ENCODE results near the gene SMG6.
"Not testable (repeated sequence)": the region's sequence is repeated elsewhere in the genome, so short reads cannot be mapped to it uniquely, and the experiment has no call there.

SMG6 gene

DNA sequence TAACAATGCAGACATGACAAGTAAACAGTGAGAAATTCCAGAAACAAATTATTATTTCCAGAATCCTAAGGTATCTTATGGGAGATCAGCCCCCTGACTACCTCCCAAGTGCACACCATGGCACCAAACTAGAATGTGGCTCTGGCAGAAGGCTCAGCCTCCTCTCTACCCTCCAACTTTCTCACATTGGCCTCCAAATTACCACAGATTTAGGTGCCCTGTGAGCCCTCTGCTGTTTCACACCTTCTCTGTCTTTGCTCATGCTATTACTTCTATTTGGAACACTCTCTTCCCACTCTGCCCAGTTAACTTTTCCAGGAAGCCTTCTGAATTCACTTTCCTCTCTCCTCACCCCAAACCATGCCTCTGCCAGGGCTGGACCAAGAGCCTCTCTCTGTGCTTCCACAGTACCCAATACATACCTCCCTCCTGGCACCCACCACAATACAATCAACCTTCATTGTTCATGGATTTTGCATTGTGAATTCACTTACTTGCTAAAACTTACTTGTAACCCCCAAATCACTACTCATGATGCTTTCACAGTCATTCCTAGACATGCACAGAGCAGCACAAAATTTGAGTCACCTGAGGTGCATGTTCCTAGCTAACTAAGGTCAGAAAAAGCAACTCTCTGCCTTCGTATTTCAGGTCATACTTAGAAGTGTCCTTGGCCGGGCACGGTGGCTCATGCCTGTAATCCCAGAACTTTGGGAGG lies 31.4 kb downstream of the SMG6 start:
- H3K18ac ChIP-seq (ENCODE audit: low read length) = no peak overlapping the region
- no peak for DNase-seq
- no peak overlapping the region for H2BK5ac ChIP-seq (ENCODE audit: low read length)
- no peak overlapping the region for H2AK5ac ChIP-seq (ENCODE audit: low read length)
- no peaks in the 10 kb centered on the region for H3K36me3 ChIP-seq (ENCODE audit: control insufficient read depth, insufficient read depth, low read length)
- H3K4me3 ChIP-seq (ENCODE audit: low read length) = no peak overlapping the region
- H3K23ac ChIP-seq (ENCODE audit: low read length) = no peak overlapping the region
- no CpG with 5 or more reads among the region's 3 CpGs for WGBS (ENCODE audit: extremely low coverage, insufficient coverage, low lambda C conversion rate)
- no peaks in the 10 kb centered on the region for H3K79me2 ChIP-seq (ENCODE audit: control insufficient read depth, insufficient read depth, low read length)
- H3K4ac ChIP-seq (ENCODE audit: low read depth, low read length) = no peak overlapping the region
- H3K9ac ChIP-seq (ENCODE audit: low read length) = no peak overlapping the region
- H3K27ac ChIP-seq (ENCODE audit: low read depth, low read length) = no peak overlapping the region
- H2BK15ac ChIP-seq (replicated peaks; ENCODE audit: low read depth) = no peak overlapping the region
- H4K5ac ChIP-seq (ENCODE audit: low read length) = no peak overlapping the region
- no peak overlapping the region for H4K8ac ChIP-seq (ENCODE audit: low read depth, low read length)
- H3K79me1 ChIP-seq (ENCODE audit: low read length) = no peaks in the 10 kb centered on the region
- no peaks in the 10 kb centered on the region for H3K27me3 ChIP-seq (ENCODE audit: insufficient read depth, low read length, poor library complexity)
- H3K4me2 ChIP-seq (ENCODE audit: low read length) = no peak overlapping the region
- no peaks in the 10 kb centered on the region for H3K4me1 ChIP-seq (ENCODE audit: control insufficient read depth, low read depth, low read length)
- H2BK120ac ChIP-seq (ENCODE audit: low read depth, low read length) = no peak overlapping the region
- no peak overlapping the region for H3K56ac ChIP-seq (ENCODE audit: low read length)

DNA sequence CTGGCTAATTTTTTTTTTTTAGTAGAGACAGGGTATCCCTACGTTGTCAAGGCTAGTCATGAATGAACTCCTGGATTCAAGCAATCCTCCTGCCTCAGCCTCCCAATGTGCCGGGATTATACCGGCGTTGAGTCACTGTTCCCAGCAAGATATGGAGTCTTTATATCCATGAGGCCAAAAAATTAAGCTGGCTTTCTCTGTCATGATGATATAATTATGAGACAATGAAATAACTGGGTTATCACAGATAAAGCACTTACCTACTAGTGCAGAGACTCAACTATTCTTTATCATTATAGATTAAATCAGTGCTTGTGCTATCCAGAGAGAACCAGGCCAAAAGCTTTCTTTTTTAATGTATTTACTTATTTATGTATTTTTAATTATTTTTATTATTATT lies 36.2 kb downstream of the SMG6 start:
- Histone ChIP-seq H3K4ac (ENCODE audit: low read depth, low read length) (no peak overlapping the region), H3K9ac (ENCODE audit: low read length) (no peak overlapping the region), H3K23ac (ENCODE audit: low read length) (no peak overlapping the region), H2BK15ac (replicated peaks; ENCODE audit: low read depth) (no peak overlapping the region), H4K8ac (ENCODE audit: low read depth, low read length) (no peak overlapping the region), H3K79me1 (ENCODE audit: low read length) (peaks cover 3% of the 10 kb centered on the region), H2BK120ac (ENCODE audit: low read depth, low read length) (no peak overlapping the region), H2AK5ac (ENCODE audit: low read length) (no peak overlapping the region), H3K56ac (ENCODE audit: low read length) (no peak overlapping the region), H3K18ac (ENCODE audit: low read length) (no peak overlapping the region), H3K4me3 (ENCODE audit: low read length) (no peak overlapping the region), H3K4me1 (ENCODE audit: control insufficient read depth, low read depth, low read length) (no peaks in the 10 kb centered on the region), H3K4me2 (ENCODE audit: low read length) (no peak overlapping the region), H3K27ac (ENCODE audit: low read depth, low read length) (no peak overlapping the region), H4K5ac (ENCODE audit: low read length) (no peak overlapping the region), H2BK5ac (ENCODE audit: low read length) (no peak overlapping the region), H3K27me3 (ENCODE audit: insufficient read depth, low read length, poor library complexity) (no peaks in the 10 kb centered on the region), H3K36me3 (ENCODE audit: control insufficient read depth, insufficient read depth, low read length) (peaks cover 2% of the 10 kb centered on the region), H3K79me2 (ENCODE audit: control insufficient read depth, insufficient read depth, low read length) (no peaks in the 10 kb centered on the region)
- DNase-seq = no peak
- no CpG with 5 or more reads among the region's 4 CpGs for WGBS (ENCODE audit: extremely low coverage, insufficient coverage, low lambda C conversion rate)

DNA sequence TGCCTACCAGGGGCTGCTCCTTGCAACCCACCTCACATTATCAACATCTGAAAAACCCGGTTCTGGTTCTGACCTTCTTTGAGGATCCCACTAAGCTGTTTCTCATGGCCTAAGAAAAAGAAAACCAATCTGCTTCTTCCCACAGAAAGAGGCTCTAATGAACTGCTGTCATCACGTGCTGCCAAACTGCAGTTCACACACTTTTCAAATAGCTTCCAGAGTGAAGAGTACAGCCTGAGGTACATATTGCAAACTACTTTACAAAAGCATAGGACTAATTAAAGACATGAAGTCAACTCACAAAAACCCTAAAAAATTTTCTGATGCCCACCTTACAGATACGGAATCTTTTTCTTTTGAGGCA lies 36.7 kb downstream of the SMG6 start:
- Histone ChIP-seq H3K9ac (ENCODE audit: low read length) (no peak overlapping the region), H3K27me3 (ENCODE audit: insufficient read depth, low read length, poor library complexity) (no peaks in the 10 kb centered on the region), H4K5ac (ENCODE audit: low read length) (no peak overlapping the region), H3K23ac (ENCODE audit: low read length) (no peak overlapping the region), H3K4me3 (ENCODE audit: low read length) (no peak overlapping the region), H2BK120ac (ENCODE audit: low read depth, low read length) (no peak overlapping the region), H3K56ac (ENCODE audit: low read length) (no peak overlapping the region), H3K79me1 (ENCODE audit: low read length) (peaks cover 3% of the 10 kb centered on the region), H3K4me2 (ENCODE audit: low read length) (no peak overlapping the region), H3K18ac (ENCODE audit: low read length) (no peak overlapping the region), H4K8ac (ENCODE audit: low read depth, low read length) (no peak overlapping the region), H2BK15ac (replicated peaks; ENCODE audit: low read depth) (no peak overlapping the region), H2BK5ac (ENCODE audit: low read length) (no peak overlapping the region), H2AK5ac (ENCODE audit: low read length) (no peak overlapping the region), H3K4ac (ENCODE audit: low read depth, low read length) (no peak overlapping the region), H3K27ac (ENCODE audit: low read depth, low read length) (no peak overlapping the region), H3K79me2 (ENCODE audit: control insufficient read depth, insufficient read depth, low read length) (no peaks in the 10 kb centered on the region), H3K4me1 (ENCODE audit: control insufficient read depth, low read depth, low read length) (peaks cover 2% of the 10 kb centered on the region), H3K36me3 (ENCODE audit: control insufficient read depth, insufficient read depth, low read length) (peaks cover 2% of the 10 kb centered on the region)
- no CpG with 5 or more reads among the region's 3 CpGs for WGBS (ENCODE audit: extremely low coverage, insufficient coverage, low lambda C conversion rate)
- no peak for DNase-seq

DNA sequence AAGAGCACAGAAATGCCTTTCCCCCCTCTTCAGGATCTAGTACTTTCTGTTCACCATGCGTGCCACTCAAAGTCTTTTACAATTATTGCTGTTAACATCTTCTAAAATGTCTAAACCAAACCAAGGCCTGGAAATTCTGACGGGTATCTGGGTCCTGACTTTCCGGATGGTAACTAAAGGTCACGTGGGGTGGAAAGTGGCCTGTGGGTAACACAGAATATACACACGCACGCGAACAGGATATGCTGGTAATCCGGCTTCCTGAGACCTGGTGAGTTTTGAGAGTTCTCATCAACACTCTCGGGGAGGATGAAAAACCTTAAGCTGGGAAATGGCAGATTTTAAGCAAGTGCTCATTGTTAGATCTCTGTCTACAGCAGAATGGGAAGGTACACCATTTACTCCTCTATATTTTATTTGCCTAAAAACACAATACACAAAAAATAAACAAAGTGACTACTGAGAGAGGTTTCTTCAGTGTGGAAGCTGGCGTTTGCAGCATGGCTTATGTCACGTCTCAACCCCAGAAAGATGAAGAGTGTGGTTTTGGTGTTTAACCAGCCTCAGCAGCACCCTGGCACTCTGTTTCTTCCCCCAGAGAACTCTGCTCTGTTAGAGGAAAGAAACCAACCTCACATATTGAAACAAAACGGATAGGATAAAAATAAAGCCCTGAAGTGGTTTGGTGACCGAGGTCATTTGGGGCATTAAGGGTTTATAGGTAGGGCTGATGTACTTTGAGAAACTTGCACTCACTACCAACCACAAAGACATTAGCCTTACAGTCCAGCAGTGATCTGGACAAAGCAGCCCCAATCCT lies 37.3 kb downstream of the SMG6 start:
- H2BK15ac ChIP-seq (replicated peaks; ENCODE audit: low read depth) = no peak overlapping the region
- H3K36me3 ChIP-seq (ENCODE audit: control insufficient read depth, insufficient read depth, low read length) = peaks cover 2% of the 10 kb centered on the region
- no CpG with 5 or more reads among the region's 13 CpGs for WGBS (ENCODE audit: extremely low coverage, insufficient coverage, low lambda C conversion rate)
- no peak overlapping the region for H3K27ac ChIP-seq (ENCODE audit: low read depth, low read length)
- no peak overlapping the region for H4K5ac ChIP-seq (ENCODE audit: low read length)
- no peak overlapping the region for H2BK120ac ChIP-seq (ENCODE audit: low read depth, low read length)
- no peak overlapping the region for H2AK5ac ChIP-seq (ENCODE audit: low read length)
- H3K4ac ChIP-seq (ENCODE audit: low read depth, low read length) = no peak overlapping the region
- no peak overlapping the region for H3K23ac ChIP-seq (ENCODE audit: low read length)
- H3K4me2 ChIP-seq (ENCODE audit: low read length) = no peak overlapping the region
- H3K56ac ChIP-seq (ENCODE audit: low read length) = no peak overlapping the region
- H3K27me3 ChIP-seq (ENCODE audit: insufficient read depth, low read length, poor library complexity) = no peaks in the 10 kb centered on the region
- H3K79me1 ChIP-seq (ENCODE audit: low read length) = peaks cover 3% of the 10 kb centered on the region
- no peak overlapping the region for H3K9ac ChIP-seq (ENCODE audit: low read length)
- no peak overlapping the region for H2BK5ac ChIP-seq (ENCODE audit: low read length)
- no peak overlapping the region for H4K8ac ChIP-seq (ENCODE audit: low read depth, low read length)
- no peaks in the 10 kb centered on the region for H3K79me2 ChIP-seq (ENCODE audit: control insufficient read depth, insufficient read depth, low read length)
- H3K18ac ChIP-seq (ENCODE audit: low read length) = no peak overlapping the region
- no peak for DNase-seq
- H3K4me1 ChIP-seq (ENCODE audit: control insufficient read depth, low read depth, low read length) = peaks cover 2% of the 10 kb centered on the region
- no peak overlapping the region for H3K4me3 ChIP-seq (ENCODE audit: low read length)

DNA sequence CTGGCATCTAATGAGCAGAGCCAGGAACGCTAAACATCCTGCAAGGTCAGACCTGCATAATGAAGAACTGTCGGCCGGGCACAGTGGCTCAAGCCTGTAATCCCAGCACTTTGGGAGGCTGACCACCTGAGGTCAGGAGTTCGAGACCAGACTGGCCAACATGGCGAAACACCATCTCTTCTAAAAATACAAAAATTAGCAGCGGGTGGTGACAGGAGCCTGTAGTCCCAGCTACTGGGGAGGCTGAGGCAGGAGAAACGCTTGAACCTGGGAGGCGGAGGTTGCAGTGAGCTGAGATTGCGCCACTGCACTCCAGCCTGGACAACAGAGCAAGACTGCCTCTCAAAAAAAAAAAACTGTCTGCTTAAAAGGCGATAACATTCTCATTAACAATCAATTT lies 38.4 kb downstream of the SMG6 start:
- not testable (repeated sequence) for H3K36me3 ChIP-seq (ENCODE audit: control insufficient read depth, insufficient read depth, low read length); H4K5ac ChIP-seq (ENCODE audit: low read length); H2BK5ac ChIP-seq (ENCODE audit: low read length); H4K8ac ChIP-seq (ENCODE audit: low read depth, low read length); H3K23ac ChIP-seq (ENCODE audit: low read length); H3K79me1 ChIP-seq (ENCODE audit: low read length); H3K4ac ChIP-seq (ENCODE audit: low read depth, low read length); DNase-seq; H3K27me3 ChIP-seq (ENCODE audit: insufficient read depth, low read length, poor library complexity); H2BK15ac ChIP-seq (replicated peaks; ENCODE audit: low read depth); H2BK120ac ChIP-seq (ENCODE audit: low read depth, low read length); H3K4me3 ChIP-seq (ENCODE audit: low read length); H2AK5ac ChIP-seq (ENCODE audit: low read length); H3K27ac ChIP-seq (ENCODE audit: low read depth, low read length); H3K4me2 ChIP-seq (ENCODE audit: low read length); H3K18ac ChIP-seq (ENCODE audit: low read length); H3K79me2 ChIP-seq (ENCODE audit: control insufficient read depth, insufficient read depth, low read length); H3K56ac ChIP-seq (ENCODE audit: low read length); H3K9ac ChIP-seq (ENCODE audit: low read length); H3K4me1 ChIP-seq (ENCODE audit: control insufficient read depth, low read depth, low read length)
- WGBS (ENCODE audit: extremely low coverage, insufficient coverage, low lambda C conversion rate) = no CpG with 5 or more reads among the region's 10 CpGs

All from mesendoderm (in vitro differentiated cells).